NCI-H1417 treated with DMSO at 0.1 percent for 48 hours (cell line): ENCODE measurements around the gene SCO1.
"Not testable (repeated sequence)": the region's sequence is repeated elsewhere in the genome, so short reads cannot be mapped to it uniquely, and the experiment has no call there.

Experiments
- DNase-seq: peaks from one replicate; lab custom pipeline; 2025; lab: John Stamatoyannopoulos, UW

The SCO1 gene

GRCh38 chr17:10697092-10698081 is at the start of gene SCO1, which contains the start of gene ADPRM:
TSS of gene SCO1 (minus strand) at chr17:10697533. CDS start at chr17:10697507, 26 bp downstream.
TSS of gene ADPRM (plus strand) at chr17:10697594. CDS start at chr17:10704927, 7,333 bp downstream.
- DNase-seq: peak; percentile 15

- no peak for DNase-seq
Observed at GRCh38 chr17:10745231-10745630, 47.9 kb upstream of the SCO1 start.

GRCh38 chr17:10744501-10745000 is 47.2 kb upstream of the SCO1 start:
- DNase-seq: no peak

- no peak for DNase-seq
Observed at GRCh38 chr17:10743316-10744009, 46.1 kb upstream of the SCO1 start.

- no peak for DNase-seq
Observed at GRCh38 chr17:10742431-10742830, 45.1 kb upstream of the SCO1 start.

- DNase-seq: no peak
Observed at GRCh38 chr17:10741416-10742135, 44.2 kb upstream of the SCO1 start.

- DNase-seq: no peak
Observed at GRCh38 chr17:10739386-10739785, 42.1 kb upstream of the SCO1 start.

GRCh38 chr17:10738521-10739258 is 41.4 kb upstream of the SCO1 start:
- no peak for DNase-seq

GRCh38 chr17:10737736-10738135 is 40.4 kb upstream of the SCO1 start:
- no peak for DNase-seq

GRCh38 chr17:10737168-10737622 is 39.9 kb upstream of the SCO1 start:
- DNase-seq: no peak

- no peak for DNase-seq
Observed at GRCh38 chr17:10735821-10736220, 38.5 kb upstream of the SCO1 start.

- no peak for DNase-seq
Observed at GRCh38 chr17:10735251-10735650, 37.9 kb upstream of the SCO1 start.

GRCh38 chr17:10733666-10734065 is 36.3 kb upstream of the SCO1 start:
- DNase-seq: no peak

GRCh38 chr17:10732121-10732520 is 34.8 kb upstream of the SCO1 start:
- not testable (repeated sequence) for DNase-seq

- no peak for DNase-seq
Observed at GRCh38 chr17:10731408-10731879, 34.1 kb upstream of the SCO1 start.

GRCh38 chr17:10730247-10730646 is 32.9 kb upstream of the SCO1 start:
- DNase-seq: not testable (repeated sequence)

- DNase-seq: no peak
Observed at GRCh38 chr17:10729334-10730193, 32.2 kb upstream of the SCO1 start, which contains the start of gene TMEM220. TSS of gene TMEM220 (minus strand) at chr17:10730023. CDS start at chr17:10729851, 172 bp downstream.

- no peak for DNase-seq
Observed at GRCh38 chr17:10728331-10728892, 31.1 kb upstream of the SCO1 start.

GRCh38 chr17:10727192-10727591 is 29.9 kb upstream of the SCO1 start:
- no peak for DNase-seq

- no peak for DNase-seq
Observed at GRCh38 chr17:10726196-10726595, 28.9 kb upstream of the SCO1 start.
